Sigmoid colon (tissue), 3 donors: Measurements from ENCODE around the gene UNG.

ENCODE experiments used
- POLR2A ChIP-seq, 2 donors: fragments of 450-650 bp; IDR thresholded peaks; one replicate each; pipeline ENCODE4 v1.6.1; 2016; ENCODE audit warnings: antibody characterized with exemption in 2 of 2, mild to moderate bottlenecking in 2 of 2, moderate library complexity in 2 of 2
- TF ChIP-seq, protein P1 (sequence below), 4 experiments: fragments of 450-650 bp in 3 of 4; fragments of 200-600 bp in 1 of 4; IDR thresholded peaks; one replicate each; pipeline ENCODE4 v1.5.1; 2016 to 2019; ENCODE audit warnings: antibody characterized with exemption in 4 of 4, mild to moderate bottlenecking in 3 of 4, moderate library complexity in 2 of 4

GRCh38 chr12:109156586-109156985, 59.2 kb downstream of the UNG start:
- TF ChIP-seq, protein P1, sequence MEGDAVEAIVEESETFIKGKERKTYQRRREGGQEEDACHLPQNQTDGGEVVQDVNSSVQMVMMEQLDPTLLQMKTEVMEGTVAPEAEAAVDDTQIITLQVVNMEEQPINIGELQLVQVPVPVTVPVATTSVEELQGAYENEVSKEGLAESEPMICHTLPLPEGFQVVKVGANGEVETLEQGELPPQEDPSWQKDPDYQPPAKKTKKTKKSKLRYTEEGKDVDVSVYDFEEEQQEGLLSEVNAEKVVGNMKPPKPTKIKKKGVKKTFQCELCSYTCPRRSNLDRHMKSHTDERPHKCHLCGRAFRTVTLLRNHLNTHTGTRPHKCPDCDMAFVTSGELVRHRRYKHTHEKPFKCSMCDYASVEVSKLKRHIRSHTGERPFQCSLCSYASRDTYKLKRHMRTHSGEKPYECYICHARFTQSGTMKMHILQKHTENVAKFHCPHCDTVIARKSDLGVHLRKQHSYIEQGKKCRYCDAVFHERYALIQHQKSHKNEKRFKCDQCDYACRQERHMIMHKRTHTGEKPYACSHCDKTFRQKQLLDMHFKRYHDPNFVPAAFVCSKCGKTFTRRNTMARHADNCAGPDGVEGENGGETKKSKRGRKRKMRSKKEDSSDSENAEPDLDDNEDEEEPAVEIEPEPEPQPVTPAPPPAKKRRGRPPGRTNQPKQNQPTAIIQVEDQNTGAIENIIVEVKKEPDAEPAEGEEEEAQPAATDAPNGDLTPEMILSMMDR (IDR thresholded peaks at IDR 0.05) = no peak
- no peak for TF ChIP-seq POLR2A (IDR thresholded peaks at IDR 0.05)
